Retinal pigment epithelial cell (primary cell): ENCODE data around the gene RHOH.

Experiments used
- DNase-seq: peaks from one replicate; pipeline ENCODE4 v3.0.0-alpha.2; 2010; ENCODE audit warnings: low read depth
- H3K4me3 ChIP-seq: 2 replicates; pipeline ENCODE4 v1.5.1; 2011; ENCODE audit warnings: mild to moderate bottlenecking, low read length, control low read depth, moderate library complexity
- TF ChIP-seq, protein P1 (sequence below): conservative IDR thresholded peaks from 2 replicates; pipeline ENCODE4 v1.5.1; 2011; ENCODE audit warnings: low read depth, low read length, control low read depth, inconsistent platforms

Gene RHOH

GRCh38 chr4:40185830-40186664, 10.8 kb upstream of the RHOH start:
- H3K4me3 ChIP-seq, result no peak overlapping the region
- no peak for DNase-seq
- TF ChIP-seq, protein P1, sequence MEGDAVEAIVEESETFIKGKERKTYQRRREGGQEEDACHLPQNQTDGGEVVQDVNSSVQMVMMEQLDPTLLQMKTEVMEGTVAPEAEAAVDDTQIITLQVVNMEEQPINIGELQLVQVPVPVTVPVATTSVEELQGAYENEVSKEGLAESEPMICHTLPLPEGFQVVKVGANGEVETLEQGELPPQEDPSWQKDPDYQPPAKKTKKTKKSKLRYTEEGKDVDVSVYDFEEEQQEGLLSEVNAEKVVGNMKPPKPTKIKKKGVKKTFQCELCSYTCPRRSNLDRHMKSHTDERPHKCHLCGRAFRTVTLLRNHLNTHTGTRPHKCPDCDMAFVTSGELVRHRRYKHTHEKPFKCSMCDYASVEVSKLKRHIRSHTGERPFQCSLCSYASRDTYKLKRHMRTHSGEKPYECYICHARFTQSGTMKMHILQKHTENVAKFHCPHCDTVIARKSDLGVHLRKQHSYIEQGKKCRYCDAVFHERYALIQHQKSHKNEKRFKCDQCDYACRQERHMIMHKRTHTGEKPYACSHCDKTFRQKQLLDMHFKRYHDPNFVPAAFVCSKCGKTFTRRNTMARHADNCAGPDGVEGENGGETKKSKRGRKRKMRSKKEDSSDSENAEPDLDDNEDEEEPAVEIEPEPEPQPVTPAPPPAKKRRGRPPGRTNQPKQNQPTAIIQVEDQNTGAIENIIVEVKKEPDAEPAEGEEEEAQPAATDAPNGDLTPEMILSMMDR, result no peak

GRCh38 chr4:40186665-40187014, 10.2 kb upstream of the RHOH start:
- DNase-seq, result no peak
- H3K4me3 ChIP-seq, result no peak overlapping the region
- TF ChIP-seq, protein P1, result no peak

DNA sequence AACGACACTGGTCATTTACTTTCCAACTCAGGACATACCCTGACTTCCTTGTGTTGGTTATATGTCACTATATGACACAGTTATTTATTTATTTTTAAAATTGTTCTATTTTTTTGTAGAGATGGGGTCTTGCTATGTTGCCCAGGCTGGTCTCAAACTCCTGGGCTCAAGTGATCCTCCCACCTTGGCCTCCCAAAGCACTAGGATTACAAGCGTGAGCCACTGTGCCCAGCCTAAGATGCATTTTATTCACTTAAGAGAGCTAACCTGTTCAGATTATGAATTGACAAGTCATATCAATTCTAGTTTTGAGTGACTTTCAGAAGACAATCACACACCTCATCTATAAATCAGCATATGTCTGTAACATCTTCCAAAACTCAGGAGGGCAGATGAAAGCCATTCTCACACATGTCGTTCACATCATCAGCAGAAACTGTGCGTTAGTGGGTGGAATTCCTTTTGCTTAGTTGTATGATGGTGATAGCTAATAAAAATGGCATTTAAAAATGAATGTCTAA, 9.4 kb upstream of the RHOH start:
- TF ChIP-seq, protein P1, result no peak
- no peak overlapping the region for H3K4me3 ChIP-seq
- DNase-seq, result no peak

DNA sequence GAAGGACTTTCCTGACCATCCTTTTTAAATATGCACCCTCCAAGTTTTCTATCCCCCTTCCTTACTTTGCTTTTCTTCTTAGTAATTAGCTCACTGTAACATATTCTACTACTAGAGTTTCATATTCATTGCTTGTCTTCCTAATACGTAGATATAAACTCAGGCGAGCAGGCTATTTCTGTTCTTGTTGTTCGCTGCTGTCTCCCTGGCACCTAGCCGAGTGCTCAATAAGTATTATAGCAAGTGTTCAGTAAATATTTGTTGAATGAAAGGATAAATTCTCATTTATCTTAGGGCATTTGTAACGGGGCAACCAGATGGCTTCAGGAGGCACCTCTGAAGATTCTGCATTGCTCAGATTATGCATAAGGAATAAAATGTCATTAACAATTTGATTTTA, 6.8 kb upstream of the RHOH start:
- H3K4me3 ChIP-seq, result no peak overlapping the region
- DNase-seq, result no peak
- TF ChIP-seq, protein P1, result no peak

DNA sequence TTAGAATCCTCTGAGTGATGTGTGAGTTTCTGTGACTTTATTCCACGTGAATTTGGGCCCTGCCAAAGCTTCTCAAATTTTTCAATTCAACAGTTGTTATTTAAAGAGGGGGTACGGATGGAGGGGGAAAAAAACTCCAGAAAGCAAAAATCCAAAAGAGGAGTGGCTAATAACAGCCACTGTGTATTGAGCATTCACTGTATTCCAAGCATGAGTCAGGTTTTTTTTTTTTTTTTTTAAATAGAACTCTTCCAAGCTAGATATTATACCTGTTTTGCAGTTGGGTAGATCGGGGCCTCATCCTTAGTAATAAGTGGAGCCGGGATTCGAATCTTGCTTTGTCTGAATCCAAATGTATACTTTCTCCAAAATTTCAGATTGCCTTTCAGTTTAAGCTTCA, 6.4 kb upstream of the RHOH start:
- no peak overlapping the region for H3K4me3 ChIP-seq
- TF ChIP-seq, protein P1, result no peak
- DNase-seq, result no peak

GRCh38 chr4:40190880-40191815, 5.7 kb upstream of the RHOH start:
- TF ChIP-seq, protein P1, result no peak
- no peak for DNase-seq
- H3K4me3 ChIP-seq, result no peak overlapping the region
